HCT116 (cell line): ENCODE data around the gene ZNF417. TPM values are rescaled to one million over a fixed set of nuclear protein-coding genes. Genes with fewer than 3 reads are reported as not detected.

Source experiments
- ATAC-seq: fragments of 200-7000 bp; cut with Tn5 transposase; 2 replicates; pipeline ENCODE4 v1.9.1; 2020; ENCODE audit warnings: mild to moderate bottlenecking, moderate library complexity
- BruUV-seq: library from RNA; stranded (reverse); fragments of 400-500 nt; replicated peaks from 2 replicates; lab custom pipeline; 2021; lab: Mats Ljungman, UMichigan
- CTCF ChIA-PET: fragments of 300-600 bp; sonication (Branson Sonifier 250); formaldehyde crosslinking; loops from one replicate; lab custom pipeline; 2021; ENCODE audit warnings: antibody characterized with exemption; lab: Charles Lee
- POLR2A ChIA-PET: fragments of 300-600, 350-600 bp; sonication (Branson Sonifier 250); formaldehyde crosslinking; loops from one replicate; lab custom pipeline; 2021; ENCODE audit warnings: antibody characterized with exemption; lab: Charles Lee
- RAD21 ChIA-PET, 2 experiments: fragments of 300-600 bp; sonication (Branson Sonifier 250); formaldehyde crosslinking; loops; one replicate each; lab custom pipeline; 2023; ENCODE audit warnings: low total read pairs in 2 of 2; ENCODE audit not compliant: uncharacterized antibody in 2 of 2, unreplicated experiment in 2 of 2, low non-redundant PET in 1 of 2; lab: Charles Lee
- DNase-seq: peaks from one replicate; pipeline ENCODE4 v3.0.0-alpha.2; 2010; ENCODE audit warnings: low read depth, low spot score
- H2AFZ ChIP-seq: fragments of 200-600 bp; shearing (Covaris generic), sonication (generic); 2 replicates; pipeline ENCODE4 v1.6.1; 2017; ENCODE audit warnings: low read depth, mixed run types, mixed read lengths, antibody characterized with exemption, low read length; ENCODE audit not compliant: poor library complexity, severe bottlenecking
- H3K27ac ChIP-seq: 2 replicates; pipeline ENCODE4 v1.5.1; 2012; ENCODE audit warnings: low read depth, low read length
- H3K27me3 ChIP-seq: fragments of 200-600 bp; sonication (generic); 2 replicates; pipeline ENCODE4 v1.6.1; 2016; ENCODE audit warnings: mixed run types, low read length, mixed read lengths; ENCODE audit not compliant: insufficient read depth
- H3K36me3 ChIP-seq, 2 experiments: fragments of 200-500 bp in 1 of 2; fragments of 200-600 bp in 1 of 2; sonication (Bioruptor generic) in 1 of 2; sonication (generic) in 1 of 2; 2 replicates each; pipeline versions ENCODE4 v1.5.1 to v1.6.1; 2014 to 2016; ENCODE audit warnings: low read length in 2 of 2, inconsistent platforms in 1 of 2, mixed read lengths in 1 of 2, mixed run types in 1 of 2; ENCODE audit not compliant: insufficient read depth in 2 of 2, control insufficient read depth in 1 of 2
- H3K4me1 ChIP-seq, 2 experiments: fragments of 200-600 bp in 1 of 2; sonication (generic) in 1 of 2; 2 replicates each; pipeline versions ENCODE4 v1.5.1 to v1.6.1; 2012 to 2017; ENCODE audit warnings: low read length in 2 of 2, inconsistent platforms in 1 of 2, mild to moderate bottlenecking in 1 of 2, mixed read lengths in 1 of 2, mixed run types in 1 of 2, moderate library complexity in 1 of 2; ENCODE audit not compliant: insufficient read depth in 2 of 2, control insufficient read depth in 1 of 2
- H3K4me2 ChIP-seq: fragments of 200-600 bp; sonication (generic); 2 replicates; pipeline ENCODE4 v1.6.1; 2017; ENCODE audit warnings: mixed run types, low read length, mixed read lengths
- H3K4me3 ChIP-seq, 2 experiments: fragments of 200-600 bp in 1 of 2; sonication (generic) in 1 of 2; replicated peaks in 1 of 2; 2 replicates each; pipeline ENCODE4 v1.5.1; 2011 to 2016; ENCODE audit warnings: low read length in 2 of 2, control low read depth in 1 of 2, low read depth in 1 of 2, mild to moderate bottlenecking in 1 of 2, mixed read lengths in 1 of 2, mixed run types in 1 of 2
- H3K79me2 ChIP-seq: fragments of 200-600 bp; sonication (generic); 2 replicates; pipeline ENCODE4 v1.6.1; 2017; ENCODE audit warnings: mild to moderate bottlenecking, mixed run types, low read length, moderate library complexity, mixed read lengths; ENCODE audit not compliant: insufficient read depth
- H3K9ac ChIP-seq: fragments of 200-600 bp; sonication (generic); 2 replicates; pipeline ENCODE4 v1.6.1; 2016; ENCODE audit warnings: low read length, mixed read lengths
- H3K9me2 ChIP-seq: fragments of 200-600 bp; sonication (generic), shearing (Covaris generic); 2 replicates; pipeline ENCODE4 v1.6.1; 2017; ENCODE audit warnings: mixed run types, mild to moderate bottlenecking, moderate library complexity; ENCODE audit not compliant: insufficient read depth
- H3K9me3 ChIP-seq, 2 experiments: fragments of 200-500 bp in 1 of 2; fragments of 200-600 bp in 1 of 2; sonication (Bioruptor generic) in 1 of 2; sonication (generic) in 1 of 2; 2 replicates each; pipeline ENCODE4 v1.6.1; 2014 to 2017; ENCODE audit warnings: low read length in 2 of 2, mixed read lengths in 2 of 2, inconsistent platforms in 1 of 2, low read depth in 1 of 2, mild to moderate bottlenecking in 1 of 2, mixed run types in 1 of 2, moderate library complexity in 1 of 2; ENCODE audit not compliant: control insufficient read depth in 1 of 2, insufficient read depth in 1 of 2
- H4K20me1 ChIP-seq: fragments of 200-600 bp; sonication (generic), shearing (Covaris generic); 2 replicates; pipeline ENCODE4 v1.6.1; 2017; ENCODE audit warnings: mixed run types, mild to moderate bottlenecking, moderate library complexity; ENCODE audit not compliant: insufficient read depth
- CEBPB ChIP-seq: IDR thresholded peaks from 2 replicates; pipeline ENCODE4 v1.6.1; 2012; ENCODE audit warnings: low read depth
- EGR1 ChIP-seq: IDR thresholded peaks from 2 replicates; pipeline ENCODE4 v1.6.1; 2012; ENCODE audit warnings: low read depth
- FOSL1 ChIP-seq: IDR thresholded peaks from 2 replicates; pipeline ENCODE4 v1.6.1; 2012; ENCODE audit warnings: low read depth
- JUND ChIP-seq: IDR thresholded peaks from 2 replicates; pipeline ENCODE4 v1.6.1; 2012
- SIN3A ChIP-seq: IDR thresholded peaks from 2 replicates; pipeline ENCODE4 v1.6.1; 2012; ENCODE audit warnings: low read depth
- SP1 ChIP-seq: IDR thresholded peaks from 2 replicates; pipeline ENCODE4 v1.6.1; 2012; ENCODE audit warnings: low read depth
- ZNF274 ChIP-seq: fragments of 200-500 bp; sonication (Bioruptor generic); IDR thresholded peaks from 2 replicates; pipeline ENCODE4 v1.6.1; 2014; ENCODE audit warnings: mild to moderate bottlenecking, low read depth, low read length, inconsistent platforms
- intact Hi-C: fragments of 100-400 bp; cut with micrococcal nuclease; formaldehyde crosslinking; loops from 2 replicates; pipeline ENCODE4 v1.10.0; 2022
- total RNA-seq: library from RNA; stranded (reverse); gene quantifications from one replicate; pipeline ENCODE4 v1.2.1, GENCODE V29; 2021; ENCODE audit not compliant: unreplicated experiment
- TF ChIP-seq, protein P1 (sequence below), 3 experiments: fragments of 200-600 bp in 1 of 3; sonication (generic) in 1 of 3; IDR thresholded peaks in 2 of 3; conservative IDR thresholded peaks in 1 of 3; 2 replicates each; pipeline ENCODE4 v1.5.1; 2012 to 2017; ENCODE audit warnings: low read depth in 2 of 3, low read length in 2 of 3, antibody characterized with exemption in 1 of 3, borderline replicate concordance in 1 of 3, control low read depth in 1 of 3, mild to moderate bottlenecking in 1 of 3, mixed read lengths in 1 of 3, mixed run types in 1 of 3, moderate library complexity in 1 of 3; ENCODE audit not compliant: insufficient read depth in 1 of 3
- TF ChIP-seq, protein P2 (sequence below): IDR thresholded peaks from 2 replicates; pipeline ENCODE4 v1.6.1; 2012

The ZNF417 gene
- total RNA-seq, 1 experiment from 2014 or later: 6.8 TPM

DNA sequence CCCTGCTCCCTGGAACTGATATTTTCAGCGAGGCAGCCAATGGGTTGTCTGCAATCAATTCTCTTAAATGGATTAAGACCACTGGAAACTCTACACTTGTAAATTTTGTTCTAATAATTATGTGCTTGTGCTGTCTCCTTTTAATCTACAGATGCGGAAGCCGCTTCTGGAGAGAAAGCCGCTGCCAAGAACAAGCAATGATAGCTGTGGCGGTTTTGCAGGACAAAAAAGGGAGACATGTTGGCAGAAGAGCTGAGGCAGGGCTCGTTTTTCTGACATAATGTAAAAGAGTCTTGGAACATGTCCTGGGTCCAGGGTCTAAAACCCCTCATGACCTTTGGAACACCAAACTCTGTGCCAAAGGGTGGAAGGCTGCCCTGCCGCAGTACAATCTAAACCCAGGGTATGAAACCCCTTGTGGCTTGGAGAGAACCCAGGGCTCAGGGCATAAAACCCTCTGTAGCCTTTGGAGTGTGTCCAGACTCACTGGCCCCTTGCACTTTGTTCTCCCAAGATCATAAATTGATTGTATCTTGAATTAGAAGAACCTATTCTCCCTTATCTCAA is 12.7 kb downstream of the ZNF417 start:
- Histone ChIP-seq H3K9ac (no peak overlapping the region), H3K79me2 (no peaks in the 10 kb centered on the region), H3K36me3 (no peaks in the 10 kb centered on the region; a peak in 1 of 4 replicates), H3K9me2 (no peaks in the 10 kb centered on the region), H3K27ac (no peak overlapping the region), H2AFZ (no peak overlapping the region), H3K4me1 (no peaks in the 10 kb centered on the region), H3K27me3 (no peaks in the 10 kb centered on the region), H4K20me1 (no peaks in the 10 kb centered on the region), H3K9me3 (peaks cover 0 to 3% of the 10 kb centered on the region in 2 experiments; a peak in 1 of 4 replicates), H3K4me2 (no peak overlapping the region), H3K4me3 (no peak overlapping the region)
- CTCF ChIA-PET: no interaction called here
- no TSS peak for BruUV-seq
- TF ChIP-seq SIN3A: no peak
- no peak for TF ChIP-seq FOSL1
- TF ChIP-seq SP1: no peak
- TF ChIP-seq EGR1: no peak
- TF ChIP-seq JUND: no peak
- TF ChIP-seq, protein P1, sequence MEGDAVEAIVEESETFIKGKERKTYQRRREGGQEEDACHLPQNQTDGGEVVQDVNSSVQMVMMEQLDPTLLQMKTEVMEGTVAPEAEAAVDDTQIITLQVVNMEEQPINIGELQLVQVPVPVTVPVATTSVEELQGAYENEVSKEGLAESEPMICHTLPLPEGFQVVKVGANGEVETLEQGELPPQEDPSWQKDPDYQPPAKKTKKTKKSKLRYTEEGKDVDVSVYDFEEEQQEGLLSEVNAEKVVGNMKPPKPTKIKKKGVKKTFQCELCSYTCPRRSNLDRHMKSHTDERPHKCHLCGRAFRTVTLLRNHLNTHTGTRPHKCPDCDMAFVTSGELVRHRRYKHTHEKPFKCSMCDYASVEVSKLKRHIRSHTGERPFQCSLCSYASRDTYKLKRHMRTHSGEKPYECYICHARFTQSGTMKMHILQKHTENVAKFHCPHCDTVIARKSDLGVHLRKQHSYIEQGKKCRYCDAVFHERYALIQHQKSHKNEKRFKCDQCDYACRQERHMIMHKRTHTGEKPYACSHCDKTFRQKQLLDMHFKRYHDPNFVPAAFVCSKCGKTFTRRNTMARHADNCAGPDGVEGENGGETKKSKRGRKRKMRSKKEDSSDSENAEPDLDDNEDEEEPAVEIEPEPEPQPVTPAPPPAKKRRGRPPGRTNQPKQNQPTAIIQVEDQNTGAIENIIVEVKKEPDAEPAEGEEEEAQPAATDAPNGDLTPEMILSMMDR (IDR thresholded peaks at IDR 0.05 in 2 of 3, conservative IDR thresholded peaks at IDR 0.05 in 1 of 3; ENCODE audit: borderline replicate concordance in 1 of 3, insufficient read depth in 1 of 3, low read depth in 2 of 3, low read length in 2 of 3): no peak
- no peak for TF ChIP-seq ZNF274
- TF ChIP-seq CEBPB: no peak
- TF ChIP-seq, protein P2, sequence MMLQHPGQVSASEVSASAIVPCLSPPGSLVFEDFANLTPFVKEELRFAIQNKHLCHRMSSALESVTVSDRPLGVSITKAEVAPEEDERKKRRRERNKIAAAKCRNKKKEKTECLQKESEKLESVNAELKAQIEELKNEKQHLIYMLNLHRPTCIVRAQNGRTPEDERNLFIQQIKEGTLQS: no peak
- no peak for DNase-seq
- POLR2A ChIA-PET: no interaction called here
- no peak for ATAC-seq
- RAD21 ChIA-PET: no interaction called here
- intact Hi-C loops: loop anchor here (5.0 to 10.0 kb wide), 2 partner anchors 436 to 499 kb away; no protein-coding TSS in a partner anchor
